OCI-LY1 (cell line): Measurements from ENCODE around the gene LIPG.

ENCODE experiments used
- CTCF ChIP-seq: fragments of 200-600 bp; sonication (generic), shearing (Covaris generic); IDR thresholded peaks from 2 replicates; pipeline ENCODE4 v1.5.1; 2017; ENCODE audit warnings: mild to moderate bottlenecking, antibody characterized with exemption, low read length, moderate library complexity, mixed read lengths
- EZH2 ChIP-seq: fragments of 200-600 bp; sonication (generic), shearing (Covaris generic); IDR thresholded peaks from 2 replicates; pipeline ENCODE4 v1.8.0; 2017; ENCODE audit warnings: borderline replicate concordance, mixed run types, mild to moderate bottlenecking, antibody characterized with exemption, low read length, moderate library complexity, mixed read lengths

- TF ChIP-seq CTCF (no peak), EZH2 (no peak)
Measured at GRCh38 chr18:49515516-49515915, 46.3 kb upstream of the LIPG start.
